HepG2 (cell line): Measurements from ENCODE around the gene FTL. TPM values are rescaled to one million over a fixed set of nuclear protein-coding genes. Genes with fewer than 3 reads are reported as not detected.

ENCODE experiments used
- BCL6 ChIP-seq: IDR thresholded peaks from 2 replicates; pipeline ENCODE4 v1.6.1; 2016; ENCODE audit warnings: missing genetic modification reagents, missing compliant biosample characterization
- ERF ChIP-seq: IDR thresholded peaks from 2 replicates; pipeline ENCODE4 v1.6.1; 2018; ENCODE audit warnings: missing biosample characterization, missing genetic modification reagents
- FOXA3 ChIP-seq: IDR thresholded peaks from 2 replicates; pipeline ENCODE4 v1.6.1; 2016; ENCODE audit warnings: missing genetic modification reagents, missing compliant biosample characterization
- FOXO1 ChIP-seq: sonication (generic); formaldehyde crosslinking; IDR thresholded peaks from 2 replicates; pipeline ENCODE4 v1.4.0; 2020; ENCODE audit warnings: missing genetic modification reagents
- GABPB1 ChIP-seq: IDR thresholded peaks from 2 replicates; pipeline ENCODE4 v1.6.1; 2016; ENCODE audit warnings: mild to moderate bottlenecking, missing genetic modification reagents, moderate library complexity, missing compliant biosample characterization
- GTF3A ChIP-seq: sonication (generic); formaldehyde crosslinking; conservative IDR thresholded peaks from 2 replicates; pipeline ENCODE4 v1.4.0; 2020; ENCODE audit warnings: mild to moderate bottlenecking, missing genetic modification reagents
- HNF4G ChIP-seq, 2 experiments: sonication (generic) in 1 of 2; formaldehyde crosslinking in 1 of 2; IDR thresholded peaks; 2 replicates each; pipeline versions ENCODE4 v1.4.0 to v1.6.1; 2011 to 2020; ENCODE audit warnings: borderline replicate concordance in 2 of 2, low read depth in 2 of 2, mild to moderate bottlenecking in 2 of 2, low read length in 1 of 2, missing genetic modification reagents in 1 of 2, moderate library complexity in 1 of 2
- HNRNPH1 ChIP-seq: fragments of 200-400 bp; formaldehyde crosslinking; optimal IDR thresholded peaks from 2 replicates; pipeline ENCODE3; 2017; ENCODE audit warnings: mild to moderate bottlenecking, low read depth, low read length
- HNRNPL ChIP-seq: fragments of 200-400 bp; formaldehyde crosslinking; IDR thresholded peaks from 2 replicates; pipeline ENCODE4 v1.6.1; 2017; ENCODE audit warnings: mild to moderate bottlenecking, low read depth, low read length
- LCORL ChIP-seq, 2 experiments: fragments of 450-650 bp in 1 of 2; sonication (generic) in 1 of 2; formaldehyde crosslinking in 1 of 2; IDR thresholded peaks; 2 replicates each; pipeline versions ENCODE4 v1.5.0 to v1.6.1; 2017 to 2020; ENCODE audit warnings: antibody characterized with exemption in 1 of 2, missing genetic modification reagents in 1 of 2
- MAF1 ChIP-seq: sonication (generic); formaldehyde crosslinking; IDR thresholded peaks from 2 replicates; pipeline ENCODE4 v1.5.0; 2020; ENCODE audit warnings: missing genetic modification reagents, borderline replicate concordance
- MTA1 ChIP-seq: sonication (generic); formaldehyde crosslinking; IDR thresholded peaks from 2 replicates; pipeline ENCODE4 v1.4.0; 2020; ENCODE audit warnings: missing genetic modification reagents, mild to moderate bottlenecking, borderline replicate concordance
- NR2F6 ChIP-seq, 2 experiments: IDR thresholded peaks; 2 replicates each; pipeline ENCODE4 v1.6.1; 2016; ENCODE audit warnings: antibody characterized with exemption in 1 of 2, mild to moderate bottlenecking in 1 of 2
- REPIN1 ChIP-seq: sonication (generic); formaldehyde crosslinking; IDR thresholded peaks from 2 replicates; pipeline ENCODE4 v1.8.0; 2022; ENCODE audit warnings: missing genetic modification reagents, low read depth, mild to moderate bottlenecking, borderline replicate concordance
- SIX4 ChIP-seq: sonication (generic); formaldehyde crosslinking; IDR thresholded peaks from 2 replicates; pipeline ENCODE4 v1.4.0; 2020; ENCODE audit warnings: missing genetic modification reagents
- SPEN ChIP-seq: sonication (generic); formaldehyde crosslinking; IDR thresholded peaks from 2 replicates; pipeline ENCODE4 v1.5.1; 2020; ENCODE audit warnings: low read depth, mild to moderate bottlenecking, missing genetic modification reagents
- THAP11 ChIP-seq: IDR thresholded peaks from 2 replicates; pipeline ENCODE4 v1.6.1; 2016; ENCODE audit warnings: missing biosample characterization, missing genetic modification reagents
- XRCC5 ChIP-seq: fragments of 200-400 bp; formaldehyde crosslinking; optimal IDR thresholded peaks from 2 replicates; pipeline ENCODE3; 2017; ENCODE audit warnings: mild to moderate bottlenecking, low read length
- ZBTB7B ChIP-seq: sonication (generic); formaldehyde crosslinking; IDR thresholded peaks from 2 replicates; pipeline ENCODE4 v1.4.0; 2020; ENCODE audit warnings: missing genetic modification reagents
- ZFYVE20 ChIP-seq: sonication (generic); formaldehyde crosslinking; IDR thresholded peaks from 2 replicates; pipeline ENCODE4 v1.8.0; 2023; ENCODE audit warnings: low read depth, mild to moderate bottlenecking, moderate library complexity, missing genetic modification reagents, borderline replicate concordance
- ZKSCAN1 ChIP-seq: fragments of 150-350 bp; IDR thresholded peaks from 2 replicates; pipeline ENCODE4 v1.6.1; 2014; ENCODE audit warnings: low read length
- ZNF225 ChIP-seq: sonication (generic); formaldehyde crosslinking; IDR thresholded peaks from 2 replicates; pipeline ENCODE4 v1.4.0; 2020; ENCODE audit warnings: mild to moderate bottlenecking, missing genetic modification reagents
- ZNF337 ChIP-seq: sonication (generic); formaldehyde crosslinking; IDR thresholded peaks from 2 replicates; pipeline ENCODE4 v1.5.1; 2020; ENCODE audit warnings: missing genetic modification reagents, low read depth, mild to moderate bottlenecking, borderline replicate concordance
- ZNF468 ChIP-seq: sonication (generic); formaldehyde crosslinking; IDR thresholded peaks from 2 replicates; pipeline ENCODE4 v1.8.0; 2022; ENCODE audit warnings: mild to moderate bottlenecking, moderate library complexity, missing genetic modification reagents
- ZNF660 ChIP-seq: sonication (generic); formaldehyde crosslinking; IDR thresholded peaks from 2 replicates; pipeline ENCODE4 v1.5.1; 2020; ENCODE audit warnings: mild to moderate bottlenecking, low read depth, missing genetic modification reagents, borderline replicate concordance
- ZNF761 ChIP-seq: sonication (generic); formaldehyde crosslinking; conservative IDR thresholded peaks from 2 replicates; pipeline ENCODE4 v1.4.0; 2020; ENCODE audit warnings: mild to moderate bottlenecking, missing genetic modification reagents
- ZNF883 ChIP-seq: sonication (generic); formaldehyde crosslinking; IDR thresholded peaks from 2 replicates; pipeline ENCODE4 v1.5.1; 2020; ENCODE audit warnings: mild to moderate bottlenecking, missing genetic modification reagents; ENCODE audit errors: not compliant biosample characterization
- ZSCAN31 ChIP-seq: sonication (generic); formaldehyde crosslinking; IDR thresholded peaks from 2 replicates; pipeline ENCODE4 v1.5.0; 2020; ENCODE audit warnings: low read depth, mild to moderate bottlenecking, missing genetic modification reagents
- polyA plus RNA-seq, 8 experiments: library from polyadenylated mRNA; depleted of rRNA in 3 of 8; stranded (reverse) in 7 of 8; unstranded in 1 of 8; fragments of >200 nt; fragmentation: Illumina TruSeq in 4 of 8; extraction: Trizol in 4 of 8; gene quantifications; 2 replicates each; pipeline versions ENCODE4 v1.2.1 to v1.2.3, GENCODE V29; 2011 to 2016; ENCODE audit warnings: low read depth in 4 of 8, missing spikeins in 1 of 8, mixed read lengths in 1 of 8; ENCODE audit not compliant: insufficient read depth in 1 of 8
- total RNA-seq, 5 experiments: library from RNA; depleted of rRNA; stranded (reverse); fragments of >200 nt; fragmentation: Illumina TruSeq; extraction: Trizol; gene quantifications; 2 replicates each; pipeline ENCODE4 v1.2.3, GENCODE V29; 2016; ENCODE audit warnings: low read depth in 1 of 5
- TF ChIP-seq, protein P1 (sequence below): sonication (generic); formaldehyde crosslinking; IDR thresholded peaks from 2 replicates; pipeline ENCODE4 v1.4.0; 2020; ENCODE audit warnings: mild to moderate bottlenecking, missing genetic modification reagents, borderline replicate concordance

FTL gene
- total and polyA plus RNA-seq, 2 of the 13 experiments (the other 11 are each of a cell fraction or from before 2014, with no cell fraction given) = 2,721 to 8,800 TPM

- peak; percentile 12; the same call in 1 of the 2 replicates for TF ChIP-seq FOXO1 (CRISPR knock-in tag)
- TF ChIP-seq SPEN (CRISPR knock-in tag) = peak; percentile 59
- peak; percentile 49; the same call in 1 of the 2 replicates for TF ChIP-seq ZSCAN31 (CRISPR knock-in tag)
- peak; percentile 79 for TF ChIP-seq ERF (CRISPR knock-in tag)
- TF ChIP-seq XRCC5 = peak; percentile 77
- TF ChIP-seq ZNF660 (CRISPR knock-in tag) = no peak
- 0 out of 2 replicates have a peak, but pooled peaks have one; percentile 76 for TF ChIP-seq ZNF761 (CRISPR knock-in tag)
- peak; percentile 97 for TF ChIP-seq HNRNPH1
- peak; percentile 83 for TF ChIP-seq MTA1 (CRISPR knock-in tag)
- peak; percentile 78 for TF ChIP-seq THAP11
- no peak for TF ChIP-seq ZNF468 (CRISPR knock-in tag)
- peak; percentile 20; the same call in 1 of the 2 replicates for TF ChIP-seq MAF1
- peak; percentile 95; the same call in 1 of the 2 replicates for TF ChIP-seq HNRNPL
- peak; percentile 75 for TF ChIP-seq ZNF883 (CRISPR knock-in tag)
- 0 out of 2 replicates have a peak, but pooled peaks have one; percentile 33 for TF ChIP-seq LCORL (IDR thresholded peaks at IDR 0.05)
- peak; percentile 80; the same call in 1 of the 2 replicates for TF ChIP-seq LCORL (CRISPR knock-in tag; IDR thresholded peaks at IDR 0.05)
- no peak for TF ChIP-seq GTF3A (CRISPR knock-in tag)
- TF ChIP-seq SIX4 (CRISPR knock-in tag) = 0 out of 2 replicates have a peak, but pooled peaks have one; percentile 12
- TF ChIP-seq HNF4G (IDR thresholded peaks at IDR 0.05; ENCODE audit: borderline replicate concordance, low read depth, low read length) = peak; percentile 80; the same call in 1 of the 2 replicates
- TF ChIP-seq HNF4G (CRISPR knock-in tag; IDR thresholded peaks at IDR 0.05; ENCODE audit: borderline replicate concordance, low read depth) = no peak
- no peak for TF ChIP-seq ZFYVE20 (CRISPR knock-in tag)
- peak; percentile 81 for TF ChIP-seq GABPB1 (CRISPR knock-in tag)
- peak; percentile 69 for TF ChIP-seq REPIN1
- TF ChIP-seq NR2F6 (IDR thresholded peaks at IDR 0.05) = peak; percentile 83
- TF ChIP-seq NR2F6 (CRISPR knock-in tag; IDR thresholded peaks at IDR 0.05) = peak; percentile 86
- peak; percentile 97 for TF ChIP-seq ZBTB7B (CRISPR knock-in tag)
- TF ChIP-seq ZNF337 = no peak
- TF ChIP-seq FOXA3 (CRISPR knock-in tag) = peak; percentile 26; the same call in 1 of the 2 replicates
- TF ChIP-seq ZKSCAN1 = no peak
- peak; percentile 33; the same call in 1 of the 2 replicates for TF ChIP-seq BCL6
- TF ChIP-seq, protein P1, sequence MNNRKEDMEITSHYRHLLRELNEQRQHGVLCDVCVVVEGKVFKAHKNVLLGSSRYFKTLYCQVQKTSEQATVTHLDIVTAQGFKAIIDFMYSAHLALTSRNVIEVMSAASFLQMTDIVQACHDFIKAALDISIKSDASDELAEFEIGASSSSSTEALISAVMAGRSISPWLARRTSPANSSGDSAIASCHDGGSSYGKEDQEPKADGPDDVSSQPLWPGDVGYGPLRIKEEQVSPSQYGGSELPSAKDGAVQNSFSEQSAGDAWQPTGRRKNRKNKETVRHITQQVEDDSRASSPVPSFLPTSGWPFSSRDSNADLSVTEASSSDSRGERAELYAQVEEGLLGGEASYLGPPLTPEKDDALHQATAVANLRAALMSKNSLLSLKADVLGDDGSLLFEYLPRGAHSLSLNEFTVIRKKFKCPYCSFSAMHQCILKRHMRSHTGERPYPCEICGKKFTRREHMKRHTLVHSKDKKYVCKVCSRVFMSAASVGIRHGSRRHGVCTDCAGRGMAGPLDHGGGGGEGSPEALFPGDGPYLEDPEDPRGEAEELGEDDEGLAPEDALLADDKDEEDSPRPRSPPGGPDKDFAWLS (CRISPR knock-in tag) = peak; percentile 73; the same call in 1 of the 2 replicates
- peak; percentile 85 for TF ChIP-seq ZNF225 (CRISPR knock-in tag)
Observed at GRCh38 chr19:48962029-48962848, 2.9 kb upstream of the FTL start (continued).
